Daoy (cell line): ENCODE data around the gene OR4S1. TPM values are rescaled to one million over a fixed set of nuclear protein-coding genes. Genes with fewer than 3 reads are reported as not detected.
"Not testable (repeated sequence)": the region's sequence is repeated elsewhere in the genome, so short reads cannot be mapped to it uniquely, and the experiment has no call there.

ENCODE experiments used
- DNase-seq: peaks from one replicate; pipeline ENCODE4 v3.0.0-alpha.2; 2015; ENCODE audit warnings: low read depth
- total RNA-seq: library from RNA; depleted of rRNA; stranded (reverse); fragments of >200 nt; shearing (Covaris generic); gene quantifications from 2 replicates; pipeline ENCODE4 v1.2.3, GENCODE V29; 2014; rRNA removed

OR4S1 gene, protein sequence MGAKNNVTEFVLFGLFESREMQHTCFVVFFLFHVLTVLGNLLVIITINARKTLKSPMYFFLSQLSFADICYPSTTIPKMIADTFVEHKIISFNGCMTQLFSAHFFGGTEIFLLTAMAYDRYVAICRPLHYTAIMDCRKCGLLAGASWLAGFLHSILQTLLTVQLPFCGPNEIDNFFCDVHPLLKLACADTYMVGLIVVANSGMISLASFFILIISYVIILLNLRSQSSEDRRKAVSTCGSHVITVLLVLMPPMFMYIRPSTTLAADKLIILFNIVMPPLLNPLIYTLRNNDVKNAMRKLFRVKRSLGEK
- total RNA-seq, result not detected in 2 replicates

DNA sequence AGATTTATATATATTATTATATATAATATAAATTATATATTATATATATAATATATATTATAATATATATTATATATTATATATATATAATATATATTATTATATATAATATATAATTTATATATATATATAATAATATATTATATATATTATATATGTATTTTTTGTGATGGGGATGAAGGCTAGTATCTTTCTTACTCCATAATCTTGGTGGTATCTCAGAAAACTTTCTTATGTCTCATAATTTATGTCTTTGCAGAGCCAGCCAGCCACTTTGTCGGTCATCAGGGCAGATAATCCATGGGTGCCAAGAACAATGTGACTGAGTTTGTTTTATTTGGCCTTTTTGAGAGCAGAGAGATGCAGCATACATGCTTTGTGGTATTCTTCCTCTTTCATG lies at the start of gene OR4S1:
Gene OR4S1, plus strand, starts transcription at position 301 of the 400 bp plus-strand sequence. Its CDS starts 0 bp downstream, at position 301.
- no peak for DNase-seq

- no peak for DNase-seq
These were observed 44.4 kb upstream of the OR4S1 start for GRCh38 chr11:48261600-48261999.

DNA sequence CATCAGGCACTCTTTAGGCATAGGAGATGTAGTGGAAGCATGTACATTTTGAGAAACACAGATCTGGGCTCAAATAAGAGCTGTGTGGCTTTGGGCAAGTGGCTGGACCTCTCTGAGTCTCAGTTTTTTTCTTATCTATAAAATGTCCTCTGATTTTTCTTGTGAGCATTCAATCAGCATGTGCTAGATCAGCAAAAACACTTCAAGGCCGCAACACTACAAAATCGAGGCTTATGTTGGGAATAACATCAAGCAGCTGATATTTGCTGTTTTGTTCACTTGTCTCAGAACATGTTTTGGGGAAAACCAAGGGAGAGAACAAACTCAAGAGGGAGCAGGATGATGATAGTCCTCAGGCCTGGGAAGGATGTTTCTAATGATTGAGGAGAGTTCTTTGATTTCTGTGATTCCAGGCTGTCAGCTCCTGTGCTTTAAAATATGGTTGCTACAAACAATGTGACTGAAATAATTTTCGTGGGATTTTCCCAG lies 42.6 kb upstream of the OR4S1 start, which contains the start of gene OR4X1:
Gene OR4X1, plus strand, starts transcription at position 439 of the 489 bp plus-strand sequence. Its CDS starts 0 bp downstream, at position 439.
- DNase-seq, result no peak

- no peak for DNase-seq
These were observed 35.4 kb upstream of the OR4S1 start for GRCh38 chr11:48270621-48271020.

GRCh38 chr11:48272606-48273005 lies 33.4 kb upstream of the OR4S1 start:
- no peak for DNase-seq

DNA sequence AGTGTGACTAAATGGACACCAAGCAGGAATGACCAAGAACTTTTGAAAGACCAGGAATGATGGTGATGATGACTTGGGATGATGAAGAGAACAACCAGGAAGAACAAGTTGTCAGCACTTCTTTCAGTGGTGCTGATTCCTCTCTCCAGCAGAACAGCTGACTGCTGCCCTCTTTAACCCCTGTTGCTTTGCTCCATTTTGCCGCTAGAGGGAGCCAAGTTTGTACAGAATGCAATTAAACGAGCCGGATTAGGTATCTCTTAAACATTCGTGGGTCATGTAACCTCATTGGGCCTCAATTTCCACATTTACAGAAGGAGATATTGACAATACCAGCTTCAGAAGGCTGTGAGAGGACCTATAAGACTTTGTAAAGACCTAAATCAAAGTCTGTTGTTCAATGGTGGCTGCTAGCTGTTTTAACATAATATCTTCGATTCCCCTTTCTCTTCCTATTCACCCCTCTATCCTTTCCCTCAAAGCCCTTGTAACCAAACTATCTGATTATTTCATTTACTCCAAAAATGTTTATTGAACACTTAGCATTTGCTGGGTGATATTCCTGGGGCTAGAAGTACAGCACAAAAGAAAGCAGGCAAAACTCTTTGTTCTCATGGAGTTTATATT lies 1.9 kb downstream of the OR4S1 start:
- peak; percentile 16 for DNase-seq

GRCh38 chr11:48313590-48313989 lies 7.6 kb downstream of the OR4S1 start:
- DNase-seq, result not testable (repeated sequence)

DNA sequence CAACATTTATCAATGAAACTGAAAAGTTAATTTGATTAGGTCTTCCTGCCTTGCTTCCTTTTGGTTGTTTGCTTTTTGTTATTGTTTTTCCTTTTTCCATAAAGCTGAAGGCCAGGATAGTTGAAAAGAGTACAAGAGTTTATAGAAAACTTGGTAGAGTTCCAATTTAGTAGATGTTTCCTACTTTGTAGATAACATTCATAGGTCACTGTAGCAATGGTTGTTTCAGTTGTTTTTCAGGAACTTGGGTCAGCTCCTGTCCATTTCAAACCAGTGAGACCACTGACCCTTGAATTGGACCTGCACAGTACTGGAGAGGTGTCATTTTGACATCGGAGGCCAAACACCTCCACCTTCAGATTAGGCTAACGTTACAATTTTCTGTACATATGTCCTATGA lies 13.8 kb downstream of the OR4S1 start:
- DNase-seq, result not testable (repeated sequence)

- not testable (repeated sequence) for DNase-seq
These were observed 18.6 kb downstream of the OR4S1 start, which contains the start of gene OR4C3 for GRCh38 chr11:48324620-48325019. Gene OR4C3 (plus strand): TSS chr11:48324920. CDS start chr11:48325022, 102 bp downstream.

GRCh38 chr11:48341466-48341865 lies 35.4 kb downstream of the OR4S1 start:
- DNase-seq, result no peak

GRCh38 chr11:48342505-48342904 lies 36.5 kb downstream of the OR4S1 start:
- not testable (repeated sequence) for DNase-seq

DNA sequence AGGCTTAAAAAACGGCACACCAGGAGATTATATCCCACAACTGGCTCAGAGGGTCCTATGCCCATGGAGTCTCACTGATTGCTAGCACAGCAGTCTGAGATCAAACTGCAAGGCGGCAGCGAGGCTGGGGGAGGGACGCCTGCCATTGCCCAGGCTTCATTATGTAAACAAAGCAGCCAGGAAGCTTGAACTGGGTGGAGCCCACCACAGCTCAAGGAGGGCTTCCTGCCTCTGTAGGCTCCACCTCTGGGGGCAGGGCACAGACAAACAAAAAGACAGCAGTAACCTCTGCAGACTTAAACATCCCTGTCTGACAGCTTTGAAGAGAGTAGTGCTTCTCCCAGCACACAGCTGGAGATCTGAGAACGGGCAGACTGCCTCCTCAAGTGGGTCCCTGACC lies 40.3 kb downstream of the OR4S1 start:
- not testable (repeated sequence) for DNase-seq

DNA sequence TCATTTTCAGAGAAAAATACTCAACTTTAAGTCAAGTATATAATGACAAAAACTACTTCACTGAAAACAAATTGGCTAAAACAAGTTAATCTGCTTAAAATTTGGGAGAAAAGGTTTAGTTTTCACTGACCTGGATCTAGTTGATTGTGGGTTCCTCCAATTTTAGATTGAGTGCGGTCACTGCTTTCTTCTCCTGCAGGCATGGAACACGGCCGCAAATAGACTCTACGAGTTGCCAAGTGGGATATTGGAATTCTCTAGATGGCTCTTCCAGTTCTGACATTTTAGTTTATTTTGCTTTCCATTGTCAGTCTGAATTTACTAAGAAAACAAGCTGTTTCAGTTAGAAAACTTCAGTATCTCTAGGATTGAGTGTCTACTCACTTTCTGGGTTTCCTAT lies 48.0 kb downstream of the OR4S1 start:
- no peak for DNase-seq

DNA sequence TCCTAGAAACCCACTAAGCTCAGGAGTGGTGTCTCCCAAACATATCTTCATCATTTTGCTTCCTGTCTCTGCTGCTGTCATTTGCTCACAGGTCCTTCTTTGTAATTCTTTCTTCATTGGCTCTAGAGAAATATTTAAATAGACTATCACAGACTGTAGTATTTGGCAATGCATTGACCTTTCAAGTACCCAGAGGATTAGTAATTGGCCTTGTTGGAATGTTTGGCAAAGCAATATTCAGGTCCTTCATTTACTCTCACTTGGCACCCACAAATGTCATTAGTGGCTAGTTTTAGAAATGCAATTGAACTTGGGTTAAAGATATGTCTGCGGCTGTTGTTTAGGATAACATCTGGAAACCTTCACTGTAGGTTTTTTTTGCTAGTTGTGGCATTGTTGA lies 48.7 kb downstream of the OR4S1 start:
- DNase-seq, result no peak

Other genes with a start within 250 kb of the OR4S1 start
- gene OR4B1, start 89.4 kb upstream of the OR4S1 start, total RNA-seq, result not detected in 2 replicates
- not detected in 2 replicates for gene OR4X2, start 61.1 kb upstream of the OR4S1 start, total RNA-seq
- not detected in 2 replicates for gene OR4X1, start 42.4 kb upstream of the OR4S1 start, total RNA-seq
- gene OR4C3, start 18.7 kb downstream of the OR4S1 start, total RNA-seq, result not detected in 2 replicates
- not detected in 2 replicates for gene OR4C5, start 60.2 kb downstream of the OR4S1 start, total RNA-seq
- gene OR4A47, start 182.6 kb downstream of the OR4S1 start, total RNA-seq, result not detected in 2 replicates